ENCODE results near the gene FBXO21. TPM values are rescaled to one million over a fixed set of nuclear protein-coding genes. Genes with fewer than 3 reads are reported as not detected.
"Not testable (repeated sequence)": the region's sequence is repeated elsewhere in the genome, so short reads cannot be mapped to it uniquely, and the experiment has no call there.

The FBXO21 gene
- total RNA-seq, 2 experiments from 2014 or later, result 21.7 to 26.1 TPM

DNA sequence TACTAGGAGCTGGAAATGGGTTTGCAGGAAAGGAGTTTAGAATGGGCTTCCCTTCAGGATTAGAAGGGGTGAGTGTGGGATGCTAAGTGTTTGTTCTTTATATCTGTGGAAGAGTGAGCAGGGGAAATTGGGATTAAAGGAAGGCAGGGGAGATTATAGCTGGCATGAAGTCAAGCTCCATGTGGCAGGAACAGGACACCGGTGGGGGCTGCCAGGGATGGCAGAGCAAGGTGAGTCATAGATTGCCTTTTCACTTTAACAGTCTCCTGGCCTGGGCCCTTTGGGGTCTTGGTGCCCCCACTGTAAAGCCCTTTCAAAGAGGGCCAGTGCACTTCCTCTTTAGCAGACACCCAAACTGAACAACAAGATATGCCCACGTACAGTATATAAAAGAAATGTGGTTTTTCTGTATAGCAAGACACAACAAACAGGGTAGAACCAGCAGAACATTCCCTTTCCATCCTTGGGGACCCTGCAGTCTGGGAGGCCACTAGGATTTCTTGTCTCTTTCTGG lies 23.1 kb upstream of the FBXO21 start:
- ChIA-PET CTCF (interaction anchor here (1.0 to 1.5 kb wide), 5 partner anchors 12 to 642 kb away, joined by 3 to 7 read pairs (median 5); no protein-coding TSS in a partner anchor), POLR2A (no interaction called here)
- H3K9me3 Mint-ChIP-seq, result no peaks in the 10 kb centered on the region
- H3K27me3 Mint-ChIP-seq, result peaks cover 12% of the 10 kb centered on the region
- H3K4me1 Mint-ChIP-seq, result no peaks in the 10 kb centered on the region
- no peak overlapping the region for H3K27ac Mint-ChIP-seq
- DNase-seq, result no peak
- H3K36me3 Mint-ChIP-seq (ENCODE audit: low read depth), result no peaks in the 10 kb centered on the region
- no peak overlapping the region for H3K4me3 Mint-ChIP-seq

DNA sequence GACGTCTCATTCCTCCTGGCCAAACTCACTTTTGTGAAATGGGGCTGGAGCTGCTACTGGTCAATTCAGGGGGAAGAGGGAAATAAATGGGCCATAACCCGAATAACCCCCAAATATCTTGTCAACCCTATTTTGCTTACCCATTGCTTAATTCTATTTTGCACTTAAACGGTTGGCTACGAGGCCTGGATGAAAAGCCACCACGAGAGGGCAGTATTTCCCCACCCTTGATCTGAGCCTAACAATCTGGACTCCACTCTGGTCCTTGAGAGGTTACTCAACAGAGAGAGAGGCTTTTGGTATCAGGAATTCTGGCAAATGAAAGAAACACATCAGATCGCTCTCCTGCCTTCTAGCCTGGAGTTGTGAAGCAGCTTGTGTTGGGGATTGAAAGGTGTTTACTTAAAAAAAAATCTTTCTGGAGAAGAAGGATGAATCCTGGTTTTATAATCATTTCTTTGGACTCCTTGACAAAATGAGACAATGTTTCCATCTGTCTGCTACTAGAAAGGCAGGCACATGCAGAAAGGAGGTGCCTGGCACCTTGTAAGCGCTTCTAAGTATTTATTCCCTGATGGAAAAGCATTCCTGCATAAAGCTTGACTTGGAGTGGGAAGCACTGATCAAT lies 22.4 kb upstream of the FBXO21 start:
- Mint-ChIP-seq H3K4me1 (no peaks in the 10 kb centered on the region), H3K4me3 (no peak overlapping the region), H3K27ac (no peak overlapping the region), H3K36me3 (ENCODE audit: low read depth) (no peaks in the 10 kb centered on the region), H3K9me3 (no peaks in the 10 kb centered on the region), H3K27me3 (peaks cover 12% of the 10 kb centered on the region)
- POLR2A ChIA-PET, result no interaction called here
- DNase-seq, result peak; percentile 65
- CTCF ChIA-PET, result interaction anchor here (0.8 to 1.5 kb wide), 7 partner anchors 8 to 642 kb away, joined by 3 to 7 read pairs (median 3); no protein-coding TSS in a partner anchor

DNA sequence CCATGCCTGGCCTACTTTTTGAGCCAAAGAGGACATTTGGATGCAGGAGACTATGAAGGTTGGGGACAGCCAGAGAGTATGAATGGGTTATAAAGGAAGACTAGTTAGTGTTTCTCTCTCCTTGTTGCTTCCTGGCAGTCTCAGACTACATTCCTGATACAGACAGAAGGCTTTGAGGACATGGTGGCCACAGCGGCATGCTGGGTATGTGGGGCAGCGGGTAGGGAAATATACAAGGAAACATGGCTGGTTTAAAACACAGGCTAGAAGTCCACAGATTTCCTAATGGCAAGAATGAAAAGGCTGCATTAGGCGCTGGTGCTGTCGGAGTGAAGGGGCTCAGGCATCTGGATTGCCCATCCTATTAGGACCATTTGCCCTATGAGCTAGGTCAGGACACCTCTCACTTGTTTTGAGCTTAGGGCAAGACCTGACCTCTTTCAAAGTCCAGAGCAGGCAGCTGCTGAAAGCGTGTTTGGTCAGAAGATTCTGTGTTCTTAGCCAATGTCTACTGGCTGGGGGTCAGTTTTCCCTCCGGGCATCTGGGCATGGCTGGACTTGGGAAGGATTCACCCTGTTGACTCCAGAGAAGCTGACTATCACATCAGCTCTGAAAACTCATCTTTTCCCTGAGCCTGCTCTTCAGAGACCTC lies 20.1 kb upstream of the FBXO21 start:
- DNase-seq, result no peak
- POLR2A ChIA-PET, result no interaction called here
- Mint-ChIP-seq H3K27me3 (peaks cover 10% of the 10 kb centered on the region), H3K36me3 (ENCODE audit: low read depth) (no peaks in the 10 kb centered on the region), H3K27ac (no peak overlapping the region), H3K4me3 (no peak overlapping the region), H3K9me3 (no peaks in the 10 kb centered on the region), H3K4me1 (no peaks in the 10 kb centered on the region)
- CTCF ChIA-PET, result interaction anchor here (1.1 to 1.6 kb wide), 2 partner anchors 379 to 647 kb away, joined by 3 to 4 read pairs; no protein-coding TSS in a partner anchor

DNA sequence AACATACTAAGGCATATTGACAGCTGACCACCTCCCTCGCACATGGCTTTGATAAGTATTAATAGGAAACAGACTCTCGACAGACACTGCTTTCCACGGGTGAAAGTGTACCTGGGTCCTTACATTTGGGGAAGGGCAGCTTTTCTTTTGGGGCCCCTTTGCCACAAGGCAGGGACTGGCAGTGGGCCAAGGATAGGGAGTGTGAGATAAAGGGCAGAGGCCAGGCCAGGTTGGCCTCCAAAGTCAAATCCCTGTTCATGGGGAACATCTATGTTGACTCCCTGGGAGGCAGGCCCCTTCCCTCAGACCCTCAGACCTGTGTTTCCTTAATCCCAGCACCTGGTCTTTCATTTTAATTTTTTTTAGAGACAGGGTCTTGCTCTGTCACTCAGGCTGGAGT lies 19.4 kb upstream of the FBXO21 start:
- DNase-seq, result no peak
- Mint-ChIP-seq H3K27me3 (peaks cover 10% of the 10 kb centered on the region), H3K27ac (no peak overlapping the region), H3K4me1 (no peaks in the 10 kb centered on the region), H3K36me3 (ENCODE audit: low read depth) (no peaks in the 10 kb centered on the region), H3K9me3 (no peaks in the 10 kb centered on the region), H3K4me3 (no peak overlapping the region)
- POLR2A ChIA-PET, result no interaction called here
- CTCF ChIA-PET, result no interaction called here

DNA sequence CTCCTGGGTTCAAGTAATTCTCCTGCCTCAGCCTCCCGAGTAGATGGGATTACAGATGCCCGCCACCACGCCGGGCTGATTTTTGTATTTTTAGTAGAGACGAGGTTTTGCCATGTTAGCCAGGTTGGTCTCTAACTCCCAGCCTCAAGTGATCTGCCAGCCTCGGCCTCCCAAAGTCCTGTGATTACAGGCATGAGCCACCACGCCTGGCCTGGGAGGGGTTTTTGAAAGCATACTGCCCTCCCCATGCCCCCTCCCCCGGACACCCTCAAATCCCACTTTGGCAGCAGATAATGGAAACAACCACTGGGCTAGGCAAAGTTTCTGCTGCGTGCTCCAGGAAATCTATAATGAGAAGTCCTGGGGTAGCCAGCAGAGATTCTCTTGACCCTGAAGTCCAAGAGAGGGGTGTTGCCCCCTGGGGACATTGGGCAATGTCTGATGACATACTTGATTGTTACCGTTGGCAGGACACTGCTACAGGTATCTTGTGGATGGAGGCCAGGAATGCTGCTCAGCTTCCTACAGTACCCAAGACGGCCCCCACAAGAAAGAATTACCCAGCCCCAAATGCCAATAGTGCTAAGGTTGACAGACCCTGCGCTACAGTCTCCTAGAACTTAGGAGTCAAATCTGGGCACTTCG lies 18.7 kb upstream of the FBXO21 start:
- no peaks in the 10 kb centered on the region for H3K9me3 Mint-ChIP-seq
- ChIA-PET CTCF (no interaction called here), POLR2A (no interaction called here)
- no peak overlapping the region for H3K4me3 Mint-ChIP-seq
- no peak overlapping the region for H3K27ac Mint-ChIP-seq
- no peaks in the 10 kb centered on the region for H3K36me3 Mint-ChIP-seq (ENCODE audit: low read depth)
- peaks cover 10% of the 10 kb centered on the region for H3K27me3 Mint-ChIP-seq
- H3K4me1 Mint-ChIP-seq, result no peaks in the 10 kb centered on the region
- no peak for DNase-seq

DNA sequence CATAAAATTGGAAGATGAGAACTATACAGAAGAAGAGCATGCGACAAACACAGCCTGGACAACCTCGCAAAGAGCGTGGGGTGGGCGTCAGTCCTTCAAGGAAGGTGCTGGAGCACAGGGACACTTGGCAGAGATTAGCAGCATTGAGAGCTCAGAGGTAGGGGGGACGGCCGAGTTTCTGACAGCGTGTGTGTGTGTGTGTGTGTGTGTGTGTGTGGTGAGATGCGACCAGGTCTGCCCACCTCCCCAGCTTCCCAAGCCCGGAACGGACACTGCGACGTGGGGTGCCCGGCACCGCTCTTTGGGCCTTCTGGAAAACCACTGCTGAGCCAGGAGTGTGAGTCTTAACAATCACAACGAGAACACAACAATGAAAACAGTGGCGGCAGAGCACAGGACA lies 17.9 kb upstream of the FBXO21 start:
- Mint-ChIP-seq H3K4me3 (no peak overlapping the region), H3K27ac (no peak overlapping the region), H3K4me1 (no peaks in the 10 kb centered on the region), H3K9me3 (no peaks in the 10 kb centered on the region), H3K27me3 (peaks cover 9% of the 10 kb centered on the region), H3K36me3 (ENCODE audit: low read depth) (no peaks in the 10 kb centered on the region)
- ChIA-PET CTCF (no interaction called here), POLR2A (no interaction called here)
- no peak for DNase-seq

DNA sequence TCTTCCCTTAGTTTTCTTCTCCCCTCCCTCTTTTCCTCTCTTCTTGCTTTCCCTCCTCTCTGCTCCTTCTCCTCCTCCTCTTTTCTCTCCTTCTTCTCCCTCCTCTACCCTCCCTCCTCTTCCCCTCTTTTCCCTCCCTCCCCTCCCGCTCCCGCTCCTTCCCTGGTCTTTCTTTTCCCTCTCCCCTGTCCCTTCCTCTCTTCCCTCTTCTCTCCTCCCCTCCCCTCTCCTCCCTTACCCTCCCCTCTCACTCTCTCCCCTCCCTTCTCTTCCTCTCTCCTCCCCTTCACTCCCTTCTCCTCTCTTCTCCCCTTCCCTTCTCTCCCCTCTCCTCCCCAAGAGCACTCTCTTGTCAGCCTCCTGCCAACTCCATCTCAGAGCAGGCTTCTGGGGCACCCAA lies 17.4 kb upstream of the FBXO21 start:
- ChIA-PET CTCF (no interaction called here), POLR2A (no interaction called here)
- Mint-ChIP-seq H3K4me1 (no peaks in the 10 kb centered on the region), H3K4me3 (no peak overlapping the region), H3K27me3 (peaks cover 10% of the 10 kb centered on the region), H3K9me3 (no peaks in the 10 kb centered on the region), H3K27ac (no peak overlapping the region), H3K36me3 (ENCODE audit: low read depth) (no peaks in the 10 kb centered on the region)
- DNase-seq, result no peak

DNA sequence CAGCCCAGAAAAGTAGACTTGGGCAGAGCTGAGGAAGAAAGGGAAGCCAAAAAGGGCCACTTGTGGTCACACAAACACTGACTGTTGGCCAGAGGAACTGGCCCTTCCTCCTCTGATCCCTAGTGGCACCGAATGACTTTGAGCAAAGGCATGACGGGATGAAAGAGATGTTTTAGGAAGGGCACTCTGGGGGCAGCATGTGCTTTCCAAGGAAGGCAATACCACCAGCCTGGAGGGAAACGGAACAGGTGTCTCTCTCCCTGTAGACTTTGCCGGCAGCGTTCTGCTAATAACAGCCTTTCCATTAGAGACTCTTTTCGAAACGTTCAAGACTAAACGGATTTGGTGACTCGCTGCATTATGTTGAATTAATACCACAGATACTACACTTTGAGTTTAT lies 12.3 kb upstream of the FBXO21 start:
- ChIA-PET CTCF (interaction anchor here (1.4 kb wide), 1 partner anchor 10 kb away, joined by 7 read pairs; no protein-coding TSS in a partner anchor), POLR2A (no interaction called here)
- H3K36me3 Mint-ChIP-seq (ENCODE audit: low read depth), result no peaks in the 10 kb centered on the region
- H3K27me3 Mint-ChIP-seq, result peaks cover 7% of the 10 kb centered on the region
- H3K4me3 Mint-ChIP-seq, result no peak overlapping the region
- H3K9me3 Mint-ChIP-seq, result no peaks in the 10 kb centered on the region
- no peaks in the 10 kb centered on the region for H3K4me1 Mint-ChIP-seq
- DNase-seq, result no peak
- no peak overlapping the region for H3K27ac Mint-ChIP-seq

DNA sequence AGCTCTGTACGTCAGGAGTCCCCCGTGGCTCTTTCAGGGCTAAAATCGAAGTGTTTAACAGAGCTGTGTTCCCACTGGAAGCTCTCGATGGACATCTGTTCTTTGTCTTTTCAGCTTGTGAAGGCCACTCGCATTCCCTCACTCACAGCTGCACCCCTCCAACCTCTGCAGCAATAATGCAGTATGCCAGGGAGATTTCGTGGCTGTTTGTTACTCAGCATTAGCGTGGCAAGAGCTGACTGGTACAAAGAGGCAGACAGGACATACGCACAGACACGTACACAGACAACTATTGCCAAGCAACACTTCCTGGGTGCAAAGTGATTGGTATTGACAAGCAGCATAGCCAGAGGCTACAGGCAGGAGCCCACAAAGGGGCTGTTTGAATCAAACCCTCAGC lies 11.8 kb upstream of the FBXO21 start:
- DNase-seq, result no peak
- Mint-ChIP-seq H3K4me3 (no peak overlapping the region), H3K4me1 (no peaks in the 10 kb centered on the region), H3K9me3 (no peaks in the 10 kb centered on the region), H3K36me3 (ENCODE audit: low read depth) (no peaks in the 10 kb centered on the region), H3K27me3 (peaks cover 7% of the 10 kb centered on the region), H3K27ac (no peak overlapping the region)
- CTCF ChIA-PET, result interaction anchor here (0.7 to 1.4 kb wide), 2 partner anchors 11 to 876 kb away, joined by 3 to 7 read pairs; no protein-coding TSS in a partner anchor
- POLR2A ChIA-PET, result no interaction called here

DNA sequence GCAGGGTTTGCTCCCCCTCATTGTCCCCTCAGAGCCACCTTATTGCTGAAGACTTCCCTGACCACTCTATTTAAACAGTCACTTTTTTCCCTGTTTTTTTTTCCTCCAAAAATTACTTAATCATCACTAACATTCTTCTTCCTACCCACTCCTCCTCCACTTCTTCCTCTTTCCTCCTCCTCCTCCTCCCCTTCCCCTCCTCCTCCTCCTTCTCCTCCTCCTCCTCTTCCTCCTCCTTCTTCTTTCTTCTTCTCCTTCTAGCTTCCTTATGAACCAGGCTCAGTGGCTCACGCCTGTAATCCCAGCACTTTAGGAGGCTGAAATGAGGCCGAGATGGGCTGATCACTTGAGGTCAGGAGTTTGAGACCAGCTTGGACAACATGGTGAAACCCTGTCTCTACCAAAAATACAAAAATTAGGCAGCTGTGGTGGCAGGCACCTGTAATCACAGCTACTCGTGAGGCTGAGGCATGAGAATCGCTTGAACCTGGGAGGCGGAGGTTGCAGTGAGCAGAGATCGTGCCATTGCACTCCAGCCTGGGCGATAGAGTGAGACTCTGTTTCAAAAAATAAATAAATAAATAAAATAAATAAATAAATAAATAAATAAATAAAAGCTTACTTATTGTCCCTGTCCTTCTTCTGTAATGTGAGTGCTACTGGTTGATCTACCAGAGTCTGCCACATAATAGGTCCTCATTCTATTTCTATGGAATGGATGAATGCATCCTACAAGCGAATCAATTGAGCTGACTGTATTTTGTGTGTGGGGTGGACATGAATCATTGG lies 9.9 kb upstream of the FBXO21 start:
- POLR2A ChIA-PET; H3K36me3 Mint-ChIP-seq (ENCODE audit: low read depth); H3K4me1 Mint-ChIP-seq; H3K27ac Mint-ChIP-seq; DNase-seq; H3K9me3 Mint-ChIP-seq; H3K27me3 Mint-ChIP-seq; CTCF ChIA-PET; H3K4me3 Mint-ChIP-seq: not testable (repeated sequence)

DNA sequence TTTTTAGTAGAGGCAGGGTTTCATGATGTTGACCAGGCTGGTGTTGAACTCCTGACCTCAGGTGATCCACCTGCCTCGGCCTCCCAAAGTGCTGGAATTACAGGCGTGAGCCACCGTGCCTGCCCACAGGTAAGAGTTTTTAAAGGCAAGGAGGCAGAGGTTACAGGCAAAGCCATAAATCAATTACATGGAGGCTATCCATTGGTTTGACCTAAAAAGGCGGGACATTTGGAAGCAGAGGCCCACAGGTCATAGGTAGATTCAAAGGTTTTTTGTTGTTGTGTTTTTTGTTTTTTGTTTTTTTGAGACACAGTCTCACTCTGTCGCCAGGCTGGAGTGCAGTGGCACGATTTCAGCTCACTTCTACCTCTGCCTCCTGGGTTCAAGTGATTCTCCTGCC lies 6.1 kb upstream of the FBXO21 start:
- H3K27me3 Mint-ChIP-seq, result peaks cover 22% of the 10 kb centered on the region
- H3K9me3 Mint-ChIP-seq; H3K36me3 Mint-ChIP-seq (ENCODE audit: low read depth); DNase-seq; CTCF ChIA-PET; H3K4me3 Mint-ChIP-seq; POLR2A ChIA-PET; H3K4me1 Mint-ChIP-seq; H3K27ac Mint-ChIP-seq: not testable (repeated sequence)

DNA sequence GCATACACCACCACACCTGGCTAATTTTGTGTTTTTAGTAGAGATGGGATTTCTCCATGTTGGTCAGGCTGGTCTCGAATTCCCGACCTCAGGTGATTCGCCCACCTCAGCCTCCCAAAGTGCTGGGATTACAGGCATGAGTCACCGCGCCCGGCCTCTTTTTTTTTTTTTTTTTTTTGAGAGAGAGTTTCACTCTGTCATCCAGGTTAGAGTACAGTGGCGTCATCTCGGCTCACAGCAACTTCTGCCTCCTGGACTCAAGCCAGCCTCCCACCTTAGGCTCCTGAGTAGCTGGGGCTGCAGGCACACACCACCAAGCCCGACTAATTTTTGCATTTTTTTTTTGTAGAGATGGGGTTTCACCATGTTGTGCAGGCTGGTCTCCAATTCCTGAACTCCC lies 4.8 kb upstream of the FBXO21 start:
- POLR2A ChIA-PET; H3K4me3 Mint-ChIP-seq; CTCF ChIA-PET; H3K27ac Mint-ChIP-seq; H3K4me1 Mint-ChIP-seq; H3K36me3 Mint-ChIP-seq (ENCODE audit: low read depth); H3K9me3 Mint-ChIP-seq; DNase-seq: not testable (repeated sequence)
- H3K27me3 Mint-ChIP-seq, result peaks cover 21% of the 10 kb centered on the region

DNA sequence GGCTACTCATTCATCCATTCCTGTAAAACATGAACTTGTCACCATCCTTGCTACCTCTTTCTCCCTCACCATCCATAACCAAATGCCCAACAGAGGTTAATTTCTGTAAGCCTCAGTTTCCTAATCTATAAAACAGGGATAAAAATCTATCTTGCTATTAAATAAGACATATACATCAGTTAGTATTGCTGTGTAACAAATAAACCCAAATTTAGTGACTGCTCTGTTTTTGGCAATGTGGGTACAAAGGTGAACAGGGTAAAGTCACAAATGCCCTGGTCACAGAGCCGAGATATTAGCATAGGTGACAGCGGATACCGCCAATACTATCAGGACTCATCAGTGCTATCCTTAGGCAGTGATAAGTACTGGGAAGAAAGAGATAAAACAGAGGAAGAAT lies 3.6 kb upstream of the FBXO21 start:
- Mint-ChIP-seq H3K27me3 (peaks cover 21% of the 10 kb centered on the region), H3K4me1 (peaks cover 12% of the 10 kb centered on the region), H3K9me3 (peaks cover 5% of the 10 kb centered on the region), H3K27ac (no peak overlapping the region), H3K4me3 (no peak overlapping the region), H3K36me3 (ENCODE audit: low read depth) (peaks cover 8% of the 10 kb centered on the region)
- CTCF ChIA-PET, result no interaction called here
- POLR2A ChIA-PET, result no interaction called here
- DNase-seq, result no peak

Data from activated CD4-positive, alpha-beta memory T cell treated with anti-CD3 and anti-CD28 coated beads, Interleukin-2, amount 10 ng/mL, durations not matched to agents 7 days and 5 days (primary cell).